Measurements from ENCODE around the gene TRERF1. TPM values are rescaled to one million over a fixed set of nuclear protein-coding genes. Genes with fewer than 3 reads are reported as not detected.

Gene TRERF1
- total and polyA plus RNA-seq, 2 of the 4 experiments (the other 2 are of a cell fraction): 6.3 to 9.9 TPM

- H2AK5ac ChIP-seq (ENCODE audit: low read depth, low read length): peak overlapping the region; percentile 73
- H3K18ac ChIP-seq (ENCODE audit: low read depth, low read length): peak overlapping the region; percentile 18; the same call in 1 of the 2 replicates
- peak overlapping the region; percentile 63 for H3K4ac ChIP-seq (ENCODE audit: low read depth, low read length)
- peaks cover 34% of the 10 kb centered on the region for H3K36me3 ChIP-seq (ENCODE audit: control insufficient read depth, insufficient read depth, low read length)
- intact Hi-C loops (cut with micrococcal nuclease): no loop called here
- H3K23ac ChIP-seq (ENCODE audit: low read depth, low read length): peak overlapping the region; percentile 44; the same call in 1 of the 2 replicates
- H4K91ac ChIP-seq (ENCODE audit: insufficient read depth, low read depth, low read length): peak overlapping the region; percentile 78
- H3K79me1 ChIP-seq (ENCODE audit: low read depth in 1 of 2, low read length in 2 of 2): peaks cover 9 to 15% of the 10 kb centered on the region in 2 experiments; a peak in 3 of 4 replicates
- H2AK9ac ChIP-seq (replicated peaks; ENCODE audit: low read depth, low read length, poor library complexity): peak overlapping the region; percentile 75
- H3K9me1 ChIP-seq (ENCODE audit: insufficient read depth, low read length): peaks cover 12% of the 10 kb centered on the region
- peaks cover 10% of the 10 kb centered on the region for H3K4me1 ChIP-seq (ENCODE audit: control insufficient read depth, insufficient read depth, low read length)
- ChIA-PET CTCF (interaction anchor here (0.7 kb wide), 1 partner anchor 308 kb away, joined by 3 read pairs; no protein-coding TSS in a partner anchor), POLR2A (ENCODE audit: unreplicated experiment) (interaction anchor here (0.5 kb wide), 1 partner anchor 758 kb away, joined by 11 read pairs; no protein-coding TSS in a partner anchor)
- H2BK15ac ChIP-seq (ENCODE audit: low read depth, low read length): peak overlapping the region; percentile 23; the same call in 1 of the 3 replicates
- H2BK120ac ChIP-seq (ENCODE audit: low read depth, low read length): peak overlapping the region; percentile 44; the same call in 1 of the 2 replicates
- peak overlapping the region; percentile 50; the same call in 1 of the 2 replicates for H2BK20ac ChIP-seq (ENCODE audit: low read depth, low read length)
- H3K56ac ChIP-seq (ENCODE audit: extremely low read depth, insufficient read depth, low read length): no peak overlapping the region
- H3K4me3 ChIP-seq (ENCODE audit: insufficient read depth, low read depth, low read length): no peak overlapping the region
- H2BK5ac ChIP-seq (ENCODE audit: low read depth, low read length, poor library complexity, severe bottlenecking): peak overlapping the region; percentile 54
- peak; percentile 53 for DNase-seq
- peak; percentile 83 for ATAC-seq (ENCODE audit: low read depth)
- no peak overlapping the region for H3K4me2 ChIP-seq (ENCODE audit: low read depth, low read length)
- no peaks in the 10 kb centered on the region for H3K9me3 ChIP-seq (ENCODE audit: control insufficient read depth, insufficient read depth, low read length)
- H3K9ac ChIP-seq (ENCODE audit: low read depth, low read length): no peak overlapping the region
- H3K27ac ChIP-seq (ENCODE audit: insufficient read depth, low read length): peak overlapping the region; percentile 34; the same call in 1 of the 2 replicates
- dilution Hi-C loops (cut with HindIII; ENCODE audit: low sequenced_read_pairs, unreplicated experiment): no loop called here
- H4K5ac ChIP-seq (ENCODE audit: low read depth, low read length): peak overlapping the region; percentile 60
- H4K8ac ChIP-seq (ENCODE audit: low read depth in 2 of 2, low read length in 2 of 2): peak overlapping the region; percentile 46 to 67
- in situ Hi-C loops (cut with MboI; ENCODE audit: low sequenced_read_pairs): no loop called here
- H3K14ac ChIP-seq (replicated peaks; ENCODE audit: low read depth, low read length): peak overlapping the region; percentile 48
- no TSS peak for BruUV-seq (replicated peaks)
- WGBS, 2 experiments (ENCODE audit: extremely low coverage in 2 of 2, insufficient read length in 1 of 2): 70% methylated on average over 2 of the region's 7 CpGs; no CpG with 5 or more reads in 1 of the 2 experiments
- no peaks in the 10 kb centered on the region for H3K27me3 ChIP-seq (ENCODE audit: control insufficient read depth, insufficient read depth, low read length)
- H2AFZ ChIP-seq (replicated peaks; ENCODE audit: low read length, poor library complexity): peak overlapping the region; percentile 68
- H4K20me1 ChIP-seq (ENCODE audit: insufficient read depth, low read length): no peaks in the 10 kb centered on the region
- TF ChIP-seq FOS (IDR thresholded peaks at IDR 0.05; ENCODE audit: low read depth, low read length): no peak
- TF ChIP-seq USF2 (IDR thresholded peaks at IDR 0.05; ENCODE audit: low read depth, low read length): no peak
- no peak for TF ChIP-seq MAZ (IDR thresholded peaks at IDR 0.05; ENCODE audit: borderline replicate concordance, low read depth, low read length)
- TF ChIP-seq NFE2L2 (IDR thresholded peaks at IDR 0.05; ENCODE audit: low read depth, low read length): no peak
- no peak for TF ChIP-seq SMC3 (IDR thresholded peaks at IDR 0.05; ENCODE audit: low read depth, low read length)
- no peak for TF ChIP-seq CTCF (conservative IDR thresholded peaks at IDR 0.05; ENCODE audit: low read depth, low read length)
- no peak for TF ChIP-seq RAD21 (IDR thresholded peaks at IDR 0.05; ENCODE audit: low read length)
- no peak for TF ChIP-seq BHLHE40 (IDR thresholded peaks at IDR 0.05; ENCODE audit: low read depth, low read length)
- TF ChIP-seq RFX5 (IDR thresholded peaks at IDR 0.05; ENCODE audit: low read depth, low read length): no peak
- no peak for TF ChIP-seq MAFK (IDR thresholded peaks at IDR 0.05; ENCODE audit: low read depth, low read length)
- no peak for TF ChIP-seq CEBPB (IDR thresholded peaks at IDR 0.05; ENCODE audit: low read depth, low read length)
- TF ChIP-seq MXI1 (IDR thresholded peaks at IDR 0.05; ENCODE audit: borderline replicate concordance, low read depth, low read length): no peak
- no peak for TF ChIP-seq RCOR1 (IDR thresholded peaks at IDR 0.05; ENCODE audit: insufficient replicate concordance, low read length)
- no peak for TF ChIP-seq POLR2A (IDR thresholded peaks at IDR 0.05; ENCODE audit: low read depth, low read length)
- TF ChIP-seq ELK1 (IDR thresholded peaks at IDR 0.05; ENCODE audit: borderline replicate concordance, low read depth, low read length): no peak
These were observed 211.9 kb downstream of the TRERF1 start for GRCh38 chr6:42239736-42240375.

Measured in IMR-90 (cell line).